HepG2 (cell line): ENCODE measurements around the gene IL27RA. TPM values are rescaled to one million over a fixed set of nuclear protein-coding genes. Genes with fewer than 3 reads are reported as not detected.
A peak's percentile ranks its signal among the peaks of the same experiment; 100 is the strongest.

Experiments
- DBP ChIP-seq: sonication (generic); formaldehyde crosslinking; IDR thresholded peaks from 2 replicates; pipeline ENCODE4 v1.4.0; 2020; ENCODE audit warnings: missing genetic modification reagents; ENCODE audit errors: not compliant biosample characterization
- HBP1 ChIP-seq: IDR thresholded peaks from 2 replicates; pipeline ENCODE4 v1.6.1; 2016; ENCODE audit warnings: low read depth, control low read depth
- MIER2 ChIP-seq: IDR thresholded peaks from 2 replicates; pipeline ENCODE4 v1.6.1; 2016; ENCODE audit warnings: missing biosample characterization, missing genetic modification reagents
- MLLT10 ChIP-seq: sonication (generic); formaldehyde crosslinking; IDR thresholded peaks from 2 replicates; pipeline ENCODE4 v1.4.0; 2020; ENCODE audit warnings: missing genetic modification reagents
- MTF2 ChIP-seq: sonication (generic); formaldehyde crosslinking; IDR thresholded peaks from 2 replicates; pipeline ENCODE4 v1.5.0; 2020; ENCODE audit warnings: missing genetic modification reagents, borderline replicate concordance
- POGK ChIP-seq: sonication (generic); formaldehyde crosslinking; conservative IDR thresholded peaks from 2 replicates; pipeline ENCODE4 v1.8.0; 2022; ENCODE audit warnings: mild to moderate bottlenecking, moderate library complexity, missing genetic modification reagents
- POLR2AphosphoS5 ChIP-seq: IDR thresholded peaks from 2 replicates; pipeline ENCODE4 v1.6.1; 2012; ENCODE audit warnings: low read depth, low read length
- TBX2 ChIP-seq: sonication (generic); formaldehyde crosslinking; IDR thresholded peaks from 2 replicates; pipeline ENCODE4 v1.5.0; 2020; ENCODE audit warnings: missing genetic modification reagents, mild to moderate bottlenecking, borderline replicate concordance
- YY1 ChIP-seq: IDR thresholded peaks from 2 replicates; pipeline ENCODE4 v1.6.1; 2011; ENCODE audit warnings: low read length, low read depth, moderate library complexity, mild to moderate bottlenecking; ENCODE audit not compliant: insufficient read depth, insufficient replicate concordance
- ZNF367 ChIP-seq: sonication (generic); formaldehyde crosslinking; IDR thresholded peaks from 2 replicates; pipeline ENCODE4 v1.4.0; 2020; ENCODE audit warnings: missing genetic modification reagents, borderline replicate concordance
- ZNF546 ChIP-seq: sonication (generic); formaldehyde crosslinking; conservative IDR thresholded peaks from 2 replicates; pipeline ENCODE4 v1.8.1; 2023; ENCODE audit warnings: mild to moderate bottlenecking, missing genetic modification reagents
- ZNF749 ChIP-seq: sonication (generic); formaldehyde crosslinking; IDR thresholded peaks from 2 replicates; pipeline ENCODE4 v1.8.0; 2022; ENCODE audit warnings: mild to moderate bottlenecking, missing genetic modification reagents, moderate library complexity, borderline replicate concordance
- polyA plus RNA-seq, 8 experiments: library from polyadenylated mRNA; depleted of rRNA in 3 of 8; stranded (reverse) in 7 of 8; unstranded in 1 of 8; fragments of >200 nt; fragmentation: Illumina TruSeq in 4 of 8; extraction: Trizol in 4 of 8; gene quantifications; 2 replicates each; pipeline versions ENCODE4 v1.2.1 to v1.2.3, GENCODE V29; 2011 to 2016; ENCODE audit warnings: low read depth in 4 of 8, missing spikeins in 1 of 8, mixed read lengths in 1 of 8; ENCODE audit not compliant: insufficient read depth in 1 of 8
- total RNA-seq, 5 experiments: library from RNA; depleted of rRNA; stranded (reverse); fragments of >200 nt; fragmentation: Illumina TruSeq; extraction: Trizol; gene quantifications; 2 replicates each; pipeline ENCODE4 v1.2.3, GENCODE V29; 2016; ENCODE audit warnings: low read depth in 1 of 5
- TF ChIP-seq, protein P1 (sequence below), 2 experiments: sonication (generic) in 1 of 2; formaldehyde crosslinking in 1 of 2; IDR thresholded peaks; 2 replicates each; pipeline versions ENCODE4 v1.4.0 to v1.6.1; 2016 to 2020; ENCODE audit warnings: borderline replicate concordance in 1 of 2, low read depth in 1 of 2, mild to moderate bottlenecking in 1 of 2, missing genetic modification reagents in 1 of 2

IL27RA gene
- total and polyA plus RNA-seq, 2 of the 13 experiments (the other 11 are each of a cell fraction or from before 2014, with no cell fraction given), result 3.5 to 8.1 TPM

- TF ChIP-seq, protein P1, sequence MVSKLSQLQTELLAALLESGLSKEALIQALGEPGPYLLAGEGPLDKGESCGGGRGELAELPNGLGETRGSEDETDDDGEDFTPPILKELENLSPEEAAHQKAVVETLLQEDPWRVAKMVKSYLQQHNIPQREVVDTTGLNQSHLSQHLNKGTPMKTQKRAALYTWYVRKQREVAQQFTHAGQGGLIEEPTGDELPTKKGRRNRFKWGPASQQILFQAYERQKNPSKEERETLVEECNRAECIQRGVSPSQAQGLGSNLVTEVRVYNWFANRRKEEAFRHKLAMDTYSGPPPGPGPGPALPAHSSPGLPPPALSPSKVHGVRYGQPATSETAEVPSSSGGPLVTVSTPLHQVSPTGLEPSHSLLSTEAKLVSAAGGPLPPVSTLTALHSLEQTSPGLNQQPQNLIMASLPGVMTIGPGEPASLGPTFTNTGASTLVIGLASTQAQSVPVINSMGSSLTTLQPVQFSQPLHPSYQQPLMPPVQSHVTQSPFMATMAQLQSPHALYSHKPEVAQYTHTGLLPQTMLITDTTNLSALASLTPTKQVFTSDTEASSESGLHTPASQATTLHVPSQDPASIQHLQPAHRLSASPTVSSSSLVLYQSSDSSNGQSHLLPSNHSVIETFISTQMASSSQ (IDR thresholded peaks at IDR 0.05; ENCODE audit: low read depth), result no peak
- TF ChIP-seq, protein P1 (CRISPR knock-in tag; IDR thresholded peaks at IDR 0.05; ENCODE audit: borderline replicate concordance), result no peak; the same call in 1 of the 2 replicates
- TF ChIP-seq ZNF367 (CRISPR knock-in tag), result no peak
- TF ChIP-seq ZNF546 (CRISPR knock-in tag), result no peak
- no peak for TF ChIP-seq YY1
- TF ChIP-seq POGK (CRISPR knock-in tag), result no peak; the same call in 1 of the 2 replicates
- TF ChIP-seq TBX2 (CRISPR knock-in tag), result no peak; the same call in 1 of the 2 replicates
- no peak for TF ChIP-seq MTF2 (CRISPR knock-in tag)
- TF ChIP-seq DBP (CRISPR knock-in tag), result no peak
- TF ChIP-seq ZNF749 (CRISPR knock-in tag), result no peak
- no peak for TF ChIP-seq MIER2 (CRISPR knock-in tag)
- TF ChIP-seq MLLT10 (CRISPR knock-in tag), result no peak
- 0 out of 2 replicates have a peak, but pooled peaks have one; percentile 32 for TF ChIP-seq POLR2AphosphoS5
- no peak for TF ChIP-seq HBP1 (CRISPR knock-in tag)
Observed at GRCh38 chr19:14072535-14073260, 41.1 kb downstream of the IL27RA start, which contains the start of gene MISP3 (continued).
